OCI-LY3 (cell line): ENCODE measurements around the gene NDUFS6.

ENCODE experiments used
- H2AFZ ChIP-seq: fragments of 200-600, 300-600 bp; shearing (Covaris generic); 2 replicates; pipeline ENCODE4 v1.6.0; 2014; ENCODE audit warnings: antibody characterized with exemption, low read depth, low read length
- H3K27ac ChIP-seq: fragments of 200-600, 300-600 bp; sonication (generic); 2 replicates; pipeline ENCODE4 v1.5.1; 2014; ENCODE audit warnings: mild to moderate bottlenecking, low read length, moderate library complexity, mixed read lengths
- H3K27me3 ChIP-seq: fragments of 200-600, 300-600 bp; sonication (generic); 2 replicates; pipeline ENCODE4 v1.6.1; 2014; ENCODE audit warnings: low read depth, low read length, mixed read lengths
- H3K36me3 ChIP-seq: fragments of 200-600, 300-600 bp; sonication (generic); replicated peaks from 2 replicates; pipeline ENCODE3; 2014; ENCODE audit warnings: low read depth, low read length, mixed read lengths
- H3K4me1 ChIP-seq: fragments of 300-600, 200-600 bp; sonication (generic); 2 replicates; pipeline ENCODE4 v1.6.1; 2014; ENCODE audit warnings: low read length, mixed read lengths
- H3K4me2 ChIP-seq: fragments of 200-600, 300-600 bp; sonication (generic); 2 replicates; pipeline ENCODE4 v1.6.1; 2014; ENCODE audit warnings: low read length, mixed read lengths
- H3K4me3 ChIP-seq: fragments of 300-600, 200-600 bp; sonication (generic); 2 replicates; pipeline ENCODE4 v1.5.1; 2014; ENCODE audit warnings: antibody characterized with exemption, mild to moderate bottlenecking, low read length, moderate library complexity
- H3K79me2 ChIP-seq: fragments of 300-600, 200-600 bp; shearing (Covaris generic); 2 replicates; pipeline ENCODE4 v1.6.1; 2014; ENCODE audit warnings: mild to moderate bottlenecking, low read length, mixed read lengths
- H3K9ac ChIP-seq: fragments of 300-600, 200-600 bp; shearing (Covaris generic); 2 replicates; pipeline ENCODE4 v1.6.0; 2014; ENCODE audit warnings: mild to moderate bottlenecking, low read length, moderate library complexity
- H3K9me3 ChIP-seq: fragments of 200-600, 300-600 bp; shearing (Covaris generic); 2 replicates; pipeline ENCODE4 v1.6.1; 2014; ENCODE audit warnings: low read length, mixed read lengths; ENCODE audit not compliant: insufficient read depth
- H4K20me1 ChIP-seq: fragments of 200-600, 300-600 bp; sonication (generic); 2 replicates; pipeline ENCODE4 v1.6.1; 2016; ENCODE audit warnings: low read length, mixed read lengths; ENCODE audit not compliant: insufficient read depth
- CTCF ChIP-seq: fragments of 200-600, 300-600 bp; sonication (generic); IDR thresholded peaks from 2 replicates; pipeline ENCODE4 v1.5.1; 2014; ENCODE audit warnings: antibody characterized with exemption, low read length, low read depth
- EZH2phosphoT487 ChIP-seq: fragments of 200-600 bp; shearing (Covaris generic); IDR thresholded peaks from 2 replicates; pipeline ENCODE4 v1.6.1; 2018; ENCODE audit warnings: antibody characterized with exemption, mixed run types, low read depth

The NDUFS6 gene

DNA sequence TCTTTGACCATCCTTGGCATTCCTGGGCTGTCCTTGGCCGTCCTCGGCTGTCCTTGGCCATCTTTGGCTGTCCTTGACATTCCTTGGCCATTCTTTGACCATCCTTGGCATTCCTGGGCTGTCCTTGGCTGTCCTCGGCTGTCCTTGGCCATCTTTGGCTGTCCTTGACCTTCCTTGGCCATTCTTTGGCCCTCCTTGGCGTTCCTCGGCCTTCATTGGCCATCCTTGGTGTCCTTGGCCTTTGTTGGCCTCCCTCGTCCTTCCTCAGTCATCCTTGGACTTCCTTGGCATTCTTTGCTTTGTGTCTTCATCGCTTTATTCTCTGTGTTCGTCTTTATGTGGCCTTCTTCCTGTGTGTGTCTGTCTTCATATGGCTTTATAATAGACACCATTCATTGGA is 20.7 kb downstream of the NDUFS6 start:
- Histone ChIP-seq H3K36me3 (peaks cover 32% of the 10 kb centered on the region), H3K27ac (no peak overlapping the region), H3K9me3 (no peaks in the 10 kb centered on the region)

DNA sequence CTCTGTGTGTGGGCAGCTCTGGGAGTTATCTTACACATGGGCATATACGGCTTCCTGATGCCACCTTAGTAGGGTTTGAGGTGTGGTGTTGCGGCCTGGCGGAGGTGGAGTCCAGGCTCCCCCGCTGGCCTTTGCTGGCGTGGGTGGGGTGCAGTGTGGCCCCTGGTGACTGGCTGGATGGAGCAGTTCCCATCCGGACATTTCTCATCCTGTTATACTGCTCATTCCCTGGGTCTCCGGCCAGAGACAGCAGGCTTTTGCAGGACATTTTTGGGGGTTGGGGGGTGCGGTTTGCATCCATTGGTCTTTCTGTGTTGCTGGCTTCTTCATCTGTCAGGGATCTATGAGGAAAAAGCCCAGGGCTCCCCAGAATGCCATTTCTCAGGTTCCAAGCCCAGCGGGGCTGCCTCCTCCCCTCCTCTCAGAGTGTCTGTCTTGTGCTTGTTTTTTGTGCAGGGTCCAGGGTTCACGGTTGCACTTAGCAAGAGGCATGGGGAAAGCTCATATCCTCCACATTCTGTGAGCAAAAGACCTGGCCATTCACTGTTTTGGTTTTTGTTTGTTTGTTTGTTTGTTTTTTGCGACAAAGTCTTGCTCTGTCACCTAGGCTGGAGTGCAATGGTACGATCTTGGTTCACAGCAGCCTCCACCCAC is 22.3 kb downstream of the NDUFS6 start:
- peaks cover 21% of the 10 kb centered on the region for H3K36me3 ChIP-seq

More for the DNA sequence above, 20.7 kb downstream of the NDUFS6 start:
- Histone ChIP-seq H2AFZ (no peak overlapping the region), H3K27me3 (no peaks in the 10 kb centered on the region), H3K9ac (no peak overlapping the region), H3K4me1 (peaks cover 10% of the 10 kb centered on the region), H3K4me3 (no peak overlapping the region), H3K4me2 (no peak overlapping the region), H3K79me2 (no peaks in the 10 kb centered on the region), H4K20me1 (no peaks in the 10 kb centered on the region)
- no peak for TF ChIP-seq EZH2phosphoT487
- no peak for TF ChIP-seq CTCF

GRCh38 chr5:1824109-1824821 is 23.1 kb downstream of the NDUFS6 start:
- Histone ChIP-seq H3K9me3 (no peaks in the 10 kb centered on the region), H3K4me1 (peaks cover 4% of the 10 kb centered on the region), H3K79me2 (no peaks in the 10 kb centered on the region), H3K27me3 (no peaks in the 10 kb centered on the region), H3K36me3 (peaks cover 14% of the 10 kb centered on the region), H3K4me3 (no peak overlapping the region), H3K4me2 (no peak overlapping the region), H2AFZ (no peak overlapping the region), H3K9ac (no peak overlapping the region), H4K20me1 (no peaks in the 10 kb centered on the region), H3K27ac (no peak overlapping the region)
- TF ChIP-seq CTCF (no peak), EZH2phosphoT487 (no peak)

More for the DNA sequence above, 22.3 kb downstream of the NDUFS6 start:
- no peaks in the 10 kb centered on the region for H3K27me3 ChIP-seq
- no peak overlapping the region for H3K4me2 ChIP-seq
- H3K9me3 ChIP-seq: no peaks in the 10 kb centered on the region
- peaks cover 10% of the 10 kb centered on the region for H3K4me1 ChIP-seq
- no peak overlapping the region for H3K4me3 ChIP-seq
- no peak overlapping the region for H2AFZ ChIP-seq
- no peaks in the 10 kb centered on the region for H4K20me1 ChIP-seq
- TF ChIP-seq CTCF: no peak
- no peak for TF ChIP-seq EZH2phosphoT487
- no peaks in the 10 kb centered on the region for H3K79me2 ChIP-seq
- H3K9ac ChIP-seq: no peak overlapping the region
- H3K27ac ChIP-seq: no peak overlapping the region
